GM06990 (cell line): Measurements from ENCODE around the gene LY6G5C.

Experiments used
- DNase-seq: peaks from one replicate; pipeline ENCODE4 v3.0.0-alpha.2; 2011; ENCODE audit not compliant: insufficient read length; ENCODE audit errors: extremely low read depth
- H3K27me3 ChIP-seq: replicated peaks from 2 replicates; pipeline ENCODE4 v1.6.0; 2011; ENCODE audit warnings: low read length; ENCODE audit not compliant: control insufficient read depth, insufficient read depth
- H3K36me3 ChIP-seq: 2 replicates; pipeline ENCODE4 v1.5.1; 2011; ENCODE audit warnings: low read length; ENCODE audit not compliant: control insufficient read depth, insufficient read depth
- H3K4me3 ChIP-seq: replicated peaks from 2 replicates; pipeline ENCODE4 v1.5.1; 2011; ENCODE audit warnings: low read depth, mild to moderate bottlenecking, control low read depth, low read length
- TF ChIP-seq, protein P1 (sequence below): IDR thresholded peaks from 2 replicates; pipeline ENCODE4 v1.5.1; 2011; ENCODE audit warnings: low read length, control low read depth, mild to moderate bottlenecking, inconsistent platforms; ENCODE audit not compliant: insufficient read depth, poor library complexity, severe bottlenecking

The LY6G5C gene

DNA sequence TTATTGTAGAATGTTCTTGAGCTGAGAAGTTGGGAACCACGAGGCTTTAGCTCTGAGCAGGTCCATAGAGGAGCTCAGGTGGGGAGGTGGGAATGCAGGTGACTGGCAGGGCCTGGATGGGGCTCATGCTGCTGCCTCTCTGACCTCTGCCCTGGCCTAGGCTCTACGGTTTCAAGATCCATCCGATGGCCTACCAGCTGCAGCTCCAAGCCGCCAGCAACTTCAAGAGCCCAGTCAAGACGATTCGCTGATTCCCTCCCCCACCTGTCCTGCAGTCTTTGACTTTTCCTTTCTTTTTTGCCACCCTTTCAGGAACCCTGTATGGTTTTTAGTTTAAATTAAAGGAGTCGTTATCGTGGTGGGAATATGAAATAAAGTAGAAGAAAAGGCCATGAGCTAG is 11.2 kb downstream of the LY6G5C start, which contains the start of gene LY6G5B:
LY6G5B (plus strand) TSS at position 301 of the 400 bp plus-strand sequence. CDS start 975 bp downstream, outside the sequence.
- DNase-seq = no peak
- no peaks in the 10 kb centered on the region for H3K27me3 ChIP-seq
- H3K4me3 ChIP-seq = no peak within 1 kb of the TSS
- peaks cover 32% of the 10 kb centered on the region for H3K36me3 ChIP-seq
- TF ChIP-seq, protein P1, sequence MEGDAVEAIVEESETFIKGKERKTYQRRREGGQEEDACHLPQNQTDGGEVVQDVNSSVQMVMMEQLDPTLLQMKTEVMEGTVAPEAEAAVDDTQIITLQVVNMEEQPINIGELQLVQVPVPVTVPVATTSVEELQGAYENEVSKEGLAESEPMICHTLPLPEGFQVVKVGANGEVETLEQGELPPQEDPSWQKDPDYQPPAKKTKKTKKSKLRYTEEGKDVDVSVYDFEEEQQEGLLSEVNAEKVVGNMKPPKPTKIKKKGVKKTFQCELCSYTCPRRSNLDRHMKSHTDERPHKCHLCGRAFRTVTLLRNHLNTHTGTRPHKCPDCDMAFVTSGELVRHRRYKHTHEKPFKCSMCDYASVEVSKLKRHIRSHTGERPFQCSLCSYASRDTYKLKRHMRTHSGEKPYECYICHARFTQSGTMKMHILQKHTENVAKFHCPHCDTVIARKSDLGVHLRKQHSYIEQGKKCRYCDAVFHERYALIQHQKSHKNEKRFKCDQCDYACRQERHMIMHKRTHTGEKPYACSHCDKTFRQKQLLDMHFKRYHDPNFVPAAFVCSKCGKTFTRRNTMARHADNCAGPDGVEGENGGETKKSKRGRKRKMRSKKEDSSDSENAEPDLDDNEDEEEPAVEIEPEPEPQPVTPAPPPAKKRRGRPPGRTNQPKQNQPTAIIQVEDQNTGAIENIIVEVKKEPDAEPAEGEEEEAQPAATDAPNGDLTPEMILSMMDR = no peak

- Histone ChIP-seq H3K27me3 (no peaks in the 10 kb centered on the region), H3K4me3 (peak overlapping the region; percentile 98), H3K36me3 (peaks cover 29% of the 10 kb centered on the region)
- TF ChIP-seq, protein P1 = no peak
- no peak for DNase-seq
These were observed 14.4 kb downstream of the LY6G5C start for GRCh38 chr6:31666337-31666965.

- TF ChIP-seq, protein P1 = no peak
- no peaks in the 10 kb centered on the region for H3K27me3 ChIP-seq
These were observed 15.1 kb downstream of the LY6G5C start, which contains the start of gene CSNK2B for GRCh38 chr6:31665501-31666336. CSNK2B (plus strand) TSS chr6:31666080; CDS start chr6:31666832, 752 bp downstream.

DNA sequence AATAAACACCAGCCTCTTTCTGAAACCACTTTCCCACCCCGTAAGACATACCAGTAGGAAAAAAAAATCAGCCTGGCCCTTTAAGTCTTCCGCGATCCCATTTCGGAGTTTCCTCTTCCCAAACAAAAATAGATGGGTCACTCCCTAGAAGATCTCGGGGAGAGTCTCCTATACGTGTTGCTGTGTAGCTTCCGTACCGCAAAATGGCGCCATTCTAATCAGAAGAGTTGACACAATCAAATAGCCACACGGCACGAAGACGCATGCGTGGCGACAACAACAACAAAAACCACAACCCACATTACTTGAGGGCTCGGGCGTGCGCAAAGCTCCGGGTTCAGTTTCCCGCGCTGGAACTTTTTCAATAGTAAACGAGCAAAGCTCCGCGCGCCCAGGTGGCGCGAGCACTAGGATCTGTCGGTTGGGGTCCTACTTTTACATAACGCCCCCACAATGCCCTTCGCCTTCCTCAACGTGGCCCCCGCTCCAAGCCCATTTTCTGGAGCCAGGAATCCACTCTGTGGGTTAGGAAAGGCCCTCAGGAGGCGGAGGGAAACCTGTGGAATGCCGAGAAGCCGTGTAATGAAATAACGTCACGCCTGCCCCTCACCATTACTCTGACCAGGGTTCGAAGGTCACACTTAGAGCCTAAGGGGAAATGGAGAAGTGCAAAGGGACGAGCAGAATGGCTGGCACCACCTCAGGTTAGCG is 15.9 kb downstream of the LY6G5C start, which contains the start of gene GPANK1:
GPANK1 (minus strand) TSS at position 208 of the 711 bp plus-strand sequence. CDS start 519 bp downstream, outside the sequence.
- DNase-seq = peak; percentile 82
- peaks cover 23% of the 10 kb centered on the region for H3K36me3 ChIP-seq

More at GRCh38 chr6:31665501-31666336, 15.1 kb downstream of the LY6G5C start, which contains the start of gene CSNK2B:
- H3K4me3 ChIP-seq = peak within 1 kb of the TSS; percentile 98
- DNase-seq = peak; percentile 96
- peaks cover 24% of the 10 kb centered on the region for H3K36me3 ChIP-seq

More for the DNA sequence above, 15.9 kb downstream of the LY6G5C start, which contains the start of gene GPANK1:
- TF ChIP-seq, protein P1 = no peak
- H3K27me3 ChIP-seq = no peaks in the 10 kb centered on the region
- H3K4me3 ChIP-seq = peak within 1 kb of the TSS; percentile 98
